ENCODE results near the gene MIER2. TPM values are rescaled to one million over a fixed set of nuclear protein-coding genes. Genes with fewer than 3 reads are reported as not detected.

MIER2 gene
- polyA plus RNA-seq, 1 donor from 2014 or later = 16.0 TPM

DNA sequence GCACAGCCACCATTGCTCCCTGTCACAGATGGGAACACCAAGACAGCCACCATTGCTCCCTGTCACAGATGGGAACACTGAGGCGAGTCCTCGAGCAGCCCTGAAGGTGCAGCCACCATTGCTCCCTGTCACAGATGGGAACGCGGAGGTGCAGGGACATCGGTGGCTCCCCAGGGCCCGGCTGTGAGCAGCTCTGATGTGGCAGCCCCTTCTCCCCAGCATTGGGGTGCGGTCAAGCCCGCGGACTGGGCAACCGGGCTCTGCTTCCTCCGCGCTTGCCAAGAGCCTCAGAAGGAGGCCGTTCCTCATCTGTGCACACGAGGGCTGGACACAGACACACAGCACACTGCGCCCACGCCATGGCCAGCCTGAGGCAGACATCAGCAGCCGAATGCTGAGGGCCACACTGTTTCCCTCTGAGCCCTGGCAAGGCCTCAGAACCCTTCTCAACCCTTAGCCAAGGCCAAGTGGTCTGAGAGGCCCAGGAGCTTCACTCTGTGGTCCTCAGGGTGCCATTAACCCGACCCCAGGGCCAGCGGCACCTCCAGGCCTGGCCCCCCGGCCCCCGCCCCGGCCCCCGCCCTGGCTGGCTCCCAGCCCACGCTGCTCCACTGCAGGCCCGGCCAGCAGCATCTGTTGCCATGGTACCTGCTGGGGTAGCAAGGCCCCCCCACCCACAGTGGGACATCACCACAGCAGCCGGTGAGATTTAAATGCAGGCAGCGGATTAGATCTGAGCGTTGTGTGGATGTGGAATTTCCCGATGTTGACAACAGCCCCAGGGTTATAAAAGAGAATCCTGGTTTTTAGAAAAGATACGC, 46.0 kb upstream of the MIER2 start:
- Histone ChIP-seq H3K27me3 (ENCODE audit: insufficient read depth, low read depth, low read length) (no peaks in the 10 kb centered on the region), H3K9me3 (ENCODE audit: low read length) (no peaks in the 10 kb centered on the region), H3F3A (ENCODE audit: insufficient read depth, low read length, poor library complexity, severe bottlenecking) (no peaks in the 10 kb centered on the region), H2AFZ (ENCODE audit: low read depth, low read length) (no peak overlapping the region), H3K36me3 (ENCODE audit: insufficient read depth, low read length) (no peaks in the 10 kb centered on the region), H3K27ac (ENCODE audit: low read length) (no peak overlapping the region), H3K4me3 (ENCODE audit: low read length) (no peak overlapping the region), H4K20me1 (ENCODE audit: insufficient read depth) (no peaks in the 10 kb centered on the region), H3K79me2 (replicated peaks; ENCODE audit: insufficient read depth, low read length) (no peaks in the 10 kb centered on the region), H3K4me2 (ENCODE audit: low read length) (no peak overlapping the region), H3K9me2 (ENCODE audit: insufficient read depth, low read length) (no peaks in the 10 kb centered on the region), H3K9ac (ENCODE audit: low read length) (no peak overlapping the region)
- TF ChIP-seq MXI1 (conservative IDR thresholded peaks at IDR 0.05; ENCODE audit: poor library complexity, severe bottlenecking) = no peak

DNA sequence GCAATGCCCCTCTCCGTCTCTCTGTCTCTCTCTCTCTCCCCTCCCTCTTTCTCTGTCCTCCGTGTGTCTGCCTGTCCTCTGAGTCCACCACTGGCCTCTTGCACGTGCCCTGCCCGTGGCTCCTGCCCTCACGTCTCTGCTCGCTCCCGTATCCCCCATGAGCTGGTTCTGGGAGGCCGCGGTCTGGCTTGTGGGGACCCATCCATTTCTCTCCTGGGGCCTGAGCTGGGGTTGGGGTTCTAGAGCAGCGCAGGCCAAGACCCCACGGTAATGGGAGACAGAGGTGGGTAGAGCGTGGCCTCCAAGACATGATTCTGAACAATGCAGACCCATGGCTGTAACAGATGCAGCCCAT, 45.3 kb upstream of the MIER2 start:
- no peaks in the 10 kb centered on the region for H3K9me3 ChIP-seq (ENCODE audit: low read length)
- no peaks in the 10 kb centered on the region for H4K20me1 ChIP-seq (ENCODE audit: insufficient read depth)
- no peak overlapping the region for H3K9ac ChIP-seq (ENCODE audit: low read length)
- H3K4me3 ChIP-seq (ENCODE audit: low read length) = no peak overlapping the region
- no peaks in the 10 kb centered on the region for H3K36me3 ChIP-seq (ENCODE audit: insufficient read depth, low read length)
- no peak overlapping the region for H2AFZ ChIP-seq (ENCODE audit: low read depth, low read length)
- no peaks in the 10 kb centered on the region for H3K27me3 ChIP-seq (ENCODE audit: insufficient read depth, low read depth, low read length)
- H3K79me2 ChIP-seq (replicated peaks; ENCODE audit: insufficient read depth, low read length) = no peaks in the 10 kb centered on the region
- no peak overlapping the region for H3K4me2 ChIP-seq (ENCODE audit: low read length)
- H3K9me2 ChIP-seq (ENCODE audit: insufficient read depth, low read length) = no peaks in the 10 kb centered on the region
- H3F3A ChIP-seq (ENCODE audit: insufficient read depth, low read length, poor library complexity, severe bottlenecking) = no peaks in the 10 kb centered on the region
- H3K27ac ChIP-seq (ENCODE audit: low read length) = no peak overlapping the region
- no peak for TF ChIP-seq EZH2 (IDR thresholded peaks at IDR 0.05; ENCODE audit: borderline replicate concordance, insufficient read depth, low read length, poor library complexity, severe bottlenecking)
- TF ChIP-seq SMC3 (conservative IDR thresholded peaks at IDR 0.05; ENCODE audit: poor library complexity) = no peak
- no peak for TF ChIP-seq POLR2AphosphoS5 (IDR thresholded peaks at IDR 0.05)
- TF ChIP-seq, protein P1, sequence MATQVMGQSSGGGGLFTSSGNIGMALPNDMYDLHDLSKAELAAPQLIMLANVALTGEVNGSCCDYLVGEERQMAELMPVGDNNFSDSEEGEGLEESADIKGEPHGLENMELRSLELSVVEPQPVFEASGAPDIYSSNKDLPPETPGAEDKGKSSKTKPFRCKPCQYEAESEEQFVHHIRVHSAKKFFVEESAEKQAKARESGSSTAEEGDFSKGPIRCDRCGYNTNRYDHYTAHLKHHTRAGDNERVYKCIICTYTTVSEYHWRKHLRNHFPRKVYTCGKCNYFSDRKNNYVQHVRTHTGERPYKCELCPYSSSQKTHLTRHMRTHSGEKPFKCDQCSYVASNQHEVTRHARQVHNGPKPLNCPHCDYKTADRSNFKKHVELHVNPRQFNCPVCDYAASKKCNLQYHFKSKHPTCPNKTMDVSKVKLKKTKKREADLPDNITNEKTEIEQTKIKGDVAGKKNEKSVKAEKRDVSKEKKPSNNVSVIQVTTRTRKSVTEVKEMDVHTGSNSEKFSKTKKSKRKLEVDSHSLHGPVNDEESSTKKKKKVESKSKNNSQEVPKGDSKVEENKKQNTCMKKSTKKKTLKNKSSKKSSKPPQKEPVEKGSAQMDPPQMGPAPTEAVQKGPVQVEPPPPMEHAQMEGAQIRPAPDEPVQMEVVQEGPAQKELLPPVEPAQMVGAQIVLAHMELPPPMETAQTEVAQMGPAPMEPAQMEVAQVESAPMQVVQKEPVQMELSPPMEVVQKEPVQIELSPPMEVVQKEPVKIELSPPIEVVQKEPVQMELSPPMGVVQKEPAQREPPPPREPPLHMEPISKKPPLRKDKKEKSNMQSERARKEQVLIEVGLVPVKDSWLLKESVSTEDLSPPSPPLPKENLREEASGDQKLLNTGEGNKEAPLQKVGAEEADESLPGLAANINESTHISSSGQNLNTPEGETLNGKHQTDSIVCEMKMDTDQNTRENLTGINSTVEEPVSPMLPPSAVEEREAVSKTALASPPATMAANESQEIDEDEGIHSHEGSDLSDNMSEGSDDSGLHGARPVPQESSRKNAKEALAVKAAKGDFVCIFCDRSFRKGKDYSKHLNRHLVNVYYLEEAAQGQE (IDR thresholded peaks at IDR 0.05; ENCODE audit: borderline replicate concordance) = no peak
- TF ChIP-seq, protein P2, sequence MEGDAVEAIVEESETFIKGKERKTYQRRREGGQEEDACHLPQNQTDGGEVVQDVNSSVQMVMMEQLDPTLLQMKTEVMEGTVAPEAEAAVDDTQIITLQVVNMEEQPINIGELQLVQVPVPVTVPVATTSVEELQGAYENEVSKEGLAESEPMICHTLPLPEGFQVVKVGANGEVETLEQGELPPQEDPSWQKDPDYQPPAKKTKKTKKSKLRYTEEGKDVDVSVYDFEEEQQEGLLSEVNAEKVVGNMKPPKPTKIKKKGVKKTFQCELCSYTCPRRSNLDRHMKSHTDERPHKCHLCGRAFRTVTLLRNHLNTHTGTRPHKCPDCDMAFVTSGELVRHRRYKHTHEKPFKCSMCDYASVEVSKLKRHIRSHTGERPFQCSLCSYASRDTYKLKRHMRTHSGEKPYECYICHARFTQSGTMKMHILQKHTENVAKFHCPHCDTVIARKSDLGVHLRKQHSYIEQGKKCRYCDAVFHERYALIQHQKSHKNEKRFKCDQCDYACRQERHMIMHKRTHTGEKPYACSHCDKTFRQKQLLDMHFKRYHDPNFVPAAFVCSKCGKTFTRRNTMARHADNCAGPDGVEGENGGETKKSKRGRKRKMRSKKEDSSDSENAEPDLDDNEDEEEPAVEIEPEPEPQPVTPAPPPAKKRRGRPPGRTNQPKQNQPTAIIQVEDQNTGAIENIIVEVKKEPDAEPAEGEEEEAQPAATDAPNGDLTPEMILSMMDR (IDR thresholded peaks at IDR 0.05; ENCODE audit: poor library complexity, severe bottlenecking) = no peak

DNA sequence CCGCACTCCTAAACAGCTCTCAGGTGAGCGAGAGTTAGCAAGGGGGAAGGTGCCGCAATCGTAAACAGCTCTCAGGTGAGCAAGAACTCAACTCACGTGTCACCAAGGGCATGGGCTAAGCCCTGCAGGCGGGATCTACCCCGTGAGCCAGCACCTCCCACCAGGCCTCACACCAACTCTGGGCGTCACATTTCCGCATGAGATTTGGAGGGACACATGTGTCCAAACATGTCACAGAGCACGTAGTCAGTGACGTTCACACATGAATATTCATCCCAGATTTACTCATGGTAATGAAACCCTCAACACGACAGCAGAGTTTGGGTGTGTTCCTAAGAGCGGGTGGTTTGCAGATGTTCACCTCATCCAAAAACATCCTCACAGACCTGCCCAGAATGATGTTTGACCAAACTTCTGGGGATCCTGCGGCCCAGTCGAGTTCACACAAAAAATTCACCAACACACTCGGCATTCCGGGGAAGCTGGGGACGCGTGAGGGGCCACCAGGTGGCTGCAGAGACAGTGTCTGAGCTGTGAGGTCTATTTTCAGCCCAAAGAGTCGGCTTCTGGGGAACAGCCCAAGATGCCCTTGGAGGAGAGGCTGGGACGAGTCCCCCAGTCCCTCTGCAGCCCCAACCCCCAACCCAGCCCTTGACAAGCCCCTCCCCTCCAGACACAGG, 44.8 kb upstream of the MIER2 start:
- no peak overlapping the region for H3K4me3 ChIP-seq (ENCODE audit: low read length)
- H3F3A ChIP-seq (ENCODE audit: insufficient read depth, low read length, poor library complexity, severe bottlenecking) = no peaks in the 10 kb centered on the region
- H4K20me1 ChIP-seq (ENCODE audit: insufficient read depth) = no peaks in the 10 kb centered on the region
- no peaks in the 10 kb centered on the region for H3K9me3 ChIP-seq (ENCODE audit: low read length)
- H2AFZ ChIP-seq (ENCODE audit: low read depth, low read length) = no peak overlapping the region
- no peaks in the 10 kb centered on the region for H3K9me2 ChIP-seq (ENCODE audit: insufficient read depth, low read length)
- H3K27ac ChIP-seq (ENCODE audit: low read length) = no peak overlapping the region
- H3K36me3 ChIP-seq (ENCODE audit: insufficient read depth, low read length) = no peaks in the 10 kb centered on the region
- H3K79me2 ChIP-seq (replicated peaks; ENCODE audit: insufficient read depth, low read length) = no peaks in the 10 kb centered on the region
- no peaks in the 10 kb centered on the region for H3K27me3 ChIP-seq (ENCODE audit: insufficient read depth, low read depth, low read length)
- H3K9ac ChIP-seq (ENCODE audit: low read length) = no peak overlapping the region
- H3K4me2 ChIP-seq (ENCODE audit: low read length) = no peak overlapping the region
- TF ChIP-seq, protein P2 (IDR thresholded peaks at IDR 0.05; ENCODE audit: poor library complexity, severe bottlenecking) = no peak
- TF ChIP-seq MXI1 (conservative IDR thresholded peaks at IDR 0.05; ENCODE audit: poor library complexity, severe bottlenecking) = no peak
- no peak for TF ChIP-seq EP300 (conservative IDR thresholded peaks at IDR 0.05; ENCODE audit: poor library complexity, severe bottlenecking)
- TF ChIP-seq RAD21 (conservative IDR thresholded peaks at IDR 0.05) = no peak
- TF ChIP-seq TAF1 (IDR thresholded peaks at IDR 0.05; ENCODE audit: low read depth) = no peak
- TF ChIP-seq SMC3 (conservative IDR thresholded peaks at IDR 0.05; ENCODE audit: poor library complexity) = no peak
- TF ChIP-seq EZH2 (IDR thresholded peaks at IDR 0.05; ENCODE audit: borderline replicate concordance, insufficient read depth, low read length, poor library complexity, severe bottlenecking) = no peak

All from neural cell (in vitro differentiated cells).